Measurements from ENCODE around the gene KCNK1. TPM values are rescaled to one million over a fixed set of nuclear protein-coding genes. Genes with fewer than 3 reads are reported as not detected.

Gene KCNK1
- total and polyA plus RNA-seq, 2 of the 4 experiments (the other 2 are of a cell fraction), result 0.90 to 1.6 TPM

DNA sequence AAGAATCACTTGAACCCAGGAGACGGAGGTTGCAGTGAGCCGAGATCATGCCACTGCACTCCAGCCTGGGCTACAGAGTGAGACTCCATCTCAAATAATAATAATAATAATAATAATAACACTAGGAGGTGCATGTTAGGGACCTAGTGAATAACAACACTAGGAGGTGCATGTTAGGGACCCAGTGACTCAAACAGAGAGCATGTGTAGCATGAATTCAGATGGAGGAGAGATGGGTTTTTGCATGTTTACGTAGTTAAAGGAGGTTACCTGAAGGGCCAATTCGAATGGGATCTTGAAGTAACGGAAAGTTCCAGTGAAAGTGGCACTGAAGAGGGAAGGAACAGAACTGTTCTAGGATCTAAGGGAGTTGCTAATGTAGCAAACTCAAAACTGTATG, 7.1 kb upstream of the KCNK1 start:
- POLR2A ChIA-PET (ENCODE audit: unreplicated experiment), result no interaction called here
- Histone ChIP-seq H2AK9ac (replicated peaks; ENCODE audit: low read depth, low read length, poor library complexity) (no peak overlapping the region), H4K8ac (ENCODE audit: low read depth in 2 of 2, low read length in 2 of 2) (no peak overlapping the region), H4K20me1 (ENCODE audit: insufficient read depth, low read length) (no peaks in the 10 kb centered on the region), H3K9me3 (ENCODE audit: control insufficient read depth, insufficient read depth, low read length) (peaks cover 4% of the 10 kb centered on the region; the same call in 1 of the 2 replicates), H2BK120ac (ENCODE audit: low read depth, low read length) (no peak overlapping the region), H3K18ac (ENCODE audit: low read depth, low read length) (no peak overlapping the region), H3K56ac (ENCODE audit: extremely low read depth, insufficient read depth, low read length) (no peak overlapping the region), H3K14ac (replicated peaks; ENCODE audit: low read depth, low read length) (no peak overlapping the region), H2BK5ac (ENCODE audit: low read depth, low read length, poor library complexity, severe bottlenecking) (no peak overlapping the region), H3K27ac (ENCODE audit: insufficient read depth, low read length) (no peak overlapping the region), H3K4me1 (ENCODE audit: control insufficient read depth, insufficient read depth, low read length) (no peaks in the 10 kb centered on the region), H2AK5ac (ENCODE audit: low read depth, low read length) (no peak overlapping the region), H3K9me1 (ENCODE audit: insufficient read depth, low read length) (no peaks in the 10 kb centered on the region), H3K9ac (ENCODE audit: low read depth, low read length) (no peak overlapping the region), H3K23ac (ENCODE audit: low read depth, low read length) (no peak overlapping the region), H4K5ac (ENCODE audit: low read depth, low read length) (no peak overlapping the region), H3K36me3 (ENCODE audit: control insufficient read depth, insufficient read depth, low read length) (no peaks in the 10 kb centered on the region), H3K4me3 (ENCODE audit: insufficient read depth, low read depth, low read length) (no peak overlapping the region), H2BK20ac (ENCODE audit: low read depth, low read length) (no peak overlapping the region), H3K4me2 (ENCODE audit: low read depth, low read length) (no peak overlapping the region), H2AFZ (replicated peaks; ENCODE audit: low read length, poor library complexity) (no peak overlapping the region), H2BK15ac (ENCODE audit: low read depth, low read length) (no peak overlapping the region), H3K27me3 (ENCODE audit: control insufficient read depth, insufficient read depth, low read length) (no peaks in the 10 kb centered on the region), H4K91ac (ENCODE audit: insufficient read depth, low read depth, low read length) (no peak overlapping the region), H3K79me1 (ENCODE audit: low read depth in 1 of 2, low read length in 2 of 2) (no peaks in the 10 kb centered on the region), H3K4ac (ENCODE audit: low read depth, low read length) (no peak overlapping the region)
- TF ChIP-seq, protein P1, sequence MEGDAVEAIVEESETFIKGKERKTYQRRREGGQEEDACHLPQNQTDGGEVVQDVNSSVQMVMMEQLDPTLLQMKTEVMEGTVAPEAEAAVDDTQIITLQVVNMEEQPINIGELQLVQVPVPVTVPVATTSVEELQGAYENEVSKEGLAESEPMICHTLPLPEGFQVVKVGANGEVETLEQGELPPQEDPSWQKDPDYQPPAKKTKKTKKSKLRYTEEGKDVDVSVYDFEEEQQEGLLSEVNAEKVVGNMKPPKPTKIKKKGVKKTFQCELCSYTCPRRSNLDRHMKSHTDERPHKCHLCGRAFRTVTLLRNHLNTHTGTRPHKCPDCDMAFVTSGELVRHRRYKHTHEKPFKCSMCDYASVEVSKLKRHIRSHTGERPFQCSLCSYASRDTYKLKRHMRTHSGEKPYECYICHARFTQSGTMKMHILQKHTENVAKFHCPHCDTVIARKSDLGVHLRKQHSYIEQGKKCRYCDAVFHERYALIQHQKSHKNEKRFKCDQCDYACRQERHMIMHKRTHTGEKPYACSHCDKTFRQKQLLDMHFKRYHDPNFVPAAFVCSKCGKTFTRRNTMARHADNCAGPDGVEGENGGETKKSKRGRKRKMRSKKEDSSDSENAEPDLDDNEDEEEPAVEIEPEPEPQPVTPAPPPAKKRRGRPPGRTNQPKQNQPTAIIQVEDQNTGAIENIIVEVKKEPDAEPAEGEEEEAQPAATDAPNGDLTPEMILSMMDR (conservative IDR thresholded peaks at IDR 0.05; ENCODE audit: low read depth, low read length), result no peak
- TF ChIP-seq NFE2L2 (IDR thresholded peaks at IDR 0.05; ENCODE audit: low read depth, low read length) (no peak), SMC3 (IDR thresholded peaks at IDR 0.05; ENCODE audit: low read depth, low read length) (no peak), RCOR1 (IDR thresholded peaks at IDR 0.05; ENCODE audit: insufficient replicate concordance, low read length) (no peak), CEBPB (IDR thresholded peaks at IDR 0.05; ENCODE audit: low read depth, low read length) (no peak)
- intact Hi-C loops (cut with micrococcal nuclease), result no loop called here
- no peak for DNase-seq
- CTCF ChIA-PET, result no interaction called here
- WGBS, 2 experiments (ENCODE audit: extremely low coverage in 2 of 2, insufficient read length in 1 of 2), result 83% methylated on average over 1 of the region's 5 CpGs; no CpG with 5 or more reads in 1 of the 2 experiments
- no peak for ATAC-seq (ENCODE audit: low read depth)
- dilution Hi-C loops (cut with HindIII; ENCODE audit: low sequenced_read_pairs, unreplicated experiment), result no loop called here
- in situ Hi-C loops (cut with MboI; ENCODE audit: low sequenced_read_pairs), result no loop called here
- BruUV-seq (replicated peaks), result no TSS peak

Measured in IMR-90 (cell line).